Endodermal cell (in vitro differentiated cells): ENCODE measurements around the gene PRKCQ. TPM values are rescaled to one million over a fixed set of nuclear protein-coding genes. Genes with fewer than 3 reads are reported as not detected.

ENCODE experiments used
- DNase-seq: peaks from one replicate; pipeline ENCODE4 v3.0.0-alpha.2; 2017
- H3K27ac ChIP-seq: 2 replicates; pipeline ENCODE4 v1.5.1; 2013; ENCODE audit warnings: mild to moderate bottlenecking, low read depth, low read length, moderate library complexity
- H3K27me3 ChIP-seq: 2 replicates; pipeline ENCODE4 v1.6.1; 2013; ENCODE audit warnings: mild to moderate bottlenecking, low read length, moderate library complexity; ENCODE audit not compliant: insufficient read depth, control insufficient read depth, poor library complexity, severe bottlenecking
- H3K36me3 ChIP-seq: 2 replicates; pipeline ENCODE4 v1.7.0; 2013; ENCODE audit warnings: mild to moderate bottlenecking, low read length, moderate library complexity; ENCODE audit not compliant: control insufficient read depth, insufficient read depth
- H3K4me1 ChIP-seq: one replicate; pipeline ENCODE4 v1.7.0; 2013; ENCODE audit warnings: low read length; ENCODE audit not compliant: control insufficient read depth, insufficient read depth
- H3K4me3 ChIP-seq: 2 replicates; pipeline ENCODE4 v1.5.1; 2013; ENCODE audit warnings: mild to moderate bottlenecking, low read length, moderate library complexity
- H3K9ac ChIP-seq: 2 replicates; pipeline ENCODE4 v1.6.1; 2013; ENCODE audit warnings: mild to moderate bottlenecking, low read length, moderate library complexity; ENCODE audit not compliant: poor library complexity, severe bottlenecking; ENCODE audit errors: extremely low read depth
- H3K9me3 ChIP-seq: 2 replicates; pipeline ENCODE4 v1.6.1; 2013; ENCODE audit warnings: mild to moderate bottlenecking, low read length, moderate library complexity; ENCODE audit not compliant: control insufficient read depth
- H3K27ac Mint-ChIP-seq: 2 replicates; pipeline ENCODE4 v1.8.0; 2020; ENCODE audit warnings: mixed read lengths
- H3K27me3 Mint-ChIP-seq: 2 replicates; pipeline ENCODE4 v1.8.0; 2021; ENCODE audit warnings: mild to moderate bottlenecking, mixed read lengths; ENCODE audit not compliant: insufficient read depth
- H3K36me3 Mint-ChIP-seq: 2 replicates; pipeline ENCODE4 v1.8.0; 2020; ENCODE audit warnings: low read depth, mixed read lengths
- H3K4me1 Mint-ChIP-seq: 2 replicates; pipeline ENCODE4 v1.8.0; 2020; ENCODE audit warnings: mixed read lengths
- H3K4me3 Mint-ChIP-seq: 2 replicates; pipeline ENCODE4 v1.8.0; 2020; ENCODE audit warnings: mild to moderate bottlenecking, moderate library complexity, mixed read lengths
- H3K9me3 Mint-ChIP-seq: 2 replicates; pipeline ENCODE4 v1.8.0; 2020; ENCODE audit warnings: mild to moderate bottlenecking, mixed read lengths
- CTCF ChIP-seq: fragments of 200-600 bp; sonication (generic); conservative IDR thresholded peaks from 2 replicates; pipeline ENCODE4 v1.5.0; 2021; ENCODE audit warnings: antibody characterized with exemption, mild to moderate bottlenecking
- WGBS, 2 experiments: methylation state at CpG; one replicate each; pipeline versions ENCODE4 v1.1.5 to v1.1.7; 2013; ENCODE audit warnings: missing lambda C conversion rate in 2 of 2, mixed read lengths in 1 of 2; ENCODE audit not compliant: insufficient coverage in 1 of 2, insufficient read length in 1 of 2; 5-methylcytosine and 5-hydroxymethylcytosine counted together
- total RNA-seq, 2 donors: library from RNA; stranded (reverse); fragmentation: NEBNext Ultra II Directional in 1 of 2; extraction: Animal tissue kit (Norgen Biotek cat#: 25700) in 1 of 2; gene quantifications; 2 replicates in 1 of 2; 3 replicates in 1 of 2; pipeline ENCODE4 v1.2.1, GENCODE V29; 2021

The PRKCQ gene
- total RNA-seq, 2 donors from 2014 or later, result 24.3 to 29.1 TPM

GRCh38 chr10:6431186-6431585, 148.9 kb downstream of the PRKCQ start:
- WGBS, 2 experiments, result 91 to 95% methylated on average over 7 to 11 of the region's 11 CpGs
- H3K27me3 ChIP-seq, result no peaks in the 10 kb centered on the region
- H3K27ac ChIP-seq, result no peak overlapping the region
- Mint-ChIP-seq H3K4me3 (no peak overlapping the region), H3K27me3 (no peaks in the 10 kb centered on the region), H3K9me3 (no peaks in the 10 kb centered on the region), H3K36me3 (peaks cover 51% of the 10 kb centered on the region), H3K4me1 (no peaks in the 10 kb centered on the region), H3K27ac (no peak overlapping the region)
- no peak for TF ChIP-seq CTCF
- H3K9me3 ChIP-seq, result no peaks in the 10 kb centered on the region
- H3K36me3 ChIP-seq, result peaks cover 71% of the 10 kb centered on the region
- no peak overlapping the region for H3K9ac ChIP-seq
- no peak for DNase-seq
- no peak overlapping the region for H3K4me3 ChIP-seq
- H3K4me1 ChIP-seq, result no peaks in the 10 kb centered on the region

- Mint-ChIP-seq H3K9me3 (no peaks in the 10 kb centered on the region), H3K27me3 (no peaks in the 10 kb centered on the region), H3K4me3 (no peak overlapping the region), H3K36me3 (peaks cover 55% of the 10 kb centered on the region), H3K4me1 (no peaks in the 10 kb centered on the region), H3K27ac (no peak overlapping the region)
- Histone ChIP-seq H3K36me3 (peaks cover 75% of the 10 kb centered on the region), H3K27me3 (no peaks in the 10 kb centered on the region), H3K9ac (no peak overlapping the region), H3K4me1 (no peaks in the 10 kb centered on the region), H3K4me3 (no peak overlapping the region), H3K9me3 (no peaks in the 10 kb centered on the region), H3K27ac (no peak overlapping the region)
- DNase-seq, result no peak
- TF ChIP-seq CTCF, result no peak
- WGBS, 2 experiments, result 92 to 95% methylated on average over 21 of the region's 21 CpGs
Observed at GRCh38 chr10:6430423-6430980, 149.6 kb downstream of the PRKCQ start.

DNA sequence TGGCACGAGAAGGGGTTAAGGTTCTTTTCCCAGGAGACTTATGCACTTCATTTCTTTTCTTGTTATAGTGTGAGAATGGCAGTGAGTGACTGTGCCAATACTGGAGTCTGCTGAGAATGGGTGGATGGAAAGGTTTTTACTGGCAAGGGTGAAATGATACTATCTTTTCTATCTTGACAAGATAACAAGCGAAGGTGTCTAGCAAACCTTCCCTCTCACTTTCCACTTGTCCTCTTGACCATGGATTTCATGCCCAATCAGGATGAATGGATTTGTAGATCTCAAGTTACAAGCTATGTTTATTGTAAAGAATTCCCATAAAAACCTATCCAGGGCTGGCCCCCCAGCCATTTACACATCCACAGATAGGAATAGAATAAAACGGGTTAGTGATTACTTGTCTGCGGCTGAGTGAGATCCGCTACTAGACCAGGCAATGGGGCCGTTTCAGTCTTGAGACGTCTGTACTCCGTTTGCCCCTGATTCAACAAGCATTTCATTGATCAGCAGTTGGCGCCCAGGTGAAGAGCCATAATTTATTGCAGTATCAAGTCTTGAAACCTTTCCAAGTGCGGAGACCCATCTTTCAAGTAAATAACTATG, 152.6 kb downstream of the PRKCQ start:
- H3K9me3 ChIP-seq, result no peaks in the 10 kb centered on the region
- no peaks in the 10 kb centered on the region for H3K4me1 ChIP-seq
- 83 to 86% methylated on average over 9 to 10 of the region's 10 CpGs for WGBS, 2 experiments
- no peak overlapping the region for H3K9ac ChIP-seq
- H3K4me3 Mint-ChIP-seq, result no peak overlapping the region
- H3K36me3 ChIP-seq, result peaks cover 61% of the 10 kb centered on the region
- no peak overlapping the region for H3K4me3 ChIP-seq
- peaks cover 42% of the 10 kb centered on the region for H3K36me3 Mint-ChIP-seq
- no peak for TF ChIP-seq CTCF
- no peak overlapping the region for H3K27ac Mint-ChIP-seq
- no peaks in the 10 kb centered on the region for H3K27me3 Mint-ChIP-seq
- no peaks in the 10 kb centered on the region for H3K9me3 Mint-ChIP-seq
- no peak for DNase-seq
- H3K4me1 Mint-ChIP-seq, result no peaks in the 10 kb centered on the region
- H3K27me3 ChIP-seq, result no peaks in the 10 kb centered on the region
- H3K27ac ChIP-seq, result no peak overlapping the region
